Measurements from ENCODE around the gene BMF. TPM values are rescaled to one million over a fixed set of nuclear protein-coding genes. Genes with fewer than 3 reads are reported as not detected.

The BMF gene
- total RNA-seq, 2 experiments from 2014 or later = 4.8 to 11.1 TPM

- intact Hi-C loops (cut with micrococcal nuclease; ENCODE audit: unreplicated experiment) = no loop called here
- peaks cover 87% of the 10 kb centered on the region for H3K4me1 ChIP-seq (ENCODE audit: insufficient read depth, low read length, poor library complexity, severe bottlenecking)
- no TSS peak for BruUV-seq (replicated peaks)
- H3K4me2 ChIP-seq (ENCODE audit: low read length) = peak overlapping the region; percentile 88; the same call in 1 of the 2 replicates
- POLR2A ChIA-PET = interaction anchor here (0.9 to 12.3 kb wide), 7 partner anchors 9 to 68 kb away, joined by 4 to 146 read pairs (median 4); partner anchors contain the start of gene BMF
- H3K9me3 ChIP-seq (ENCODE audit: low read length) = no peaks in the 10 kb centered on the region
- H3K79me2 ChIP-seq (ENCODE audit: insufficient read depth, low read depth, low read length) = no peaks in the 10 kb centered on the region
- TF ChIP-seq, protein P1, sequence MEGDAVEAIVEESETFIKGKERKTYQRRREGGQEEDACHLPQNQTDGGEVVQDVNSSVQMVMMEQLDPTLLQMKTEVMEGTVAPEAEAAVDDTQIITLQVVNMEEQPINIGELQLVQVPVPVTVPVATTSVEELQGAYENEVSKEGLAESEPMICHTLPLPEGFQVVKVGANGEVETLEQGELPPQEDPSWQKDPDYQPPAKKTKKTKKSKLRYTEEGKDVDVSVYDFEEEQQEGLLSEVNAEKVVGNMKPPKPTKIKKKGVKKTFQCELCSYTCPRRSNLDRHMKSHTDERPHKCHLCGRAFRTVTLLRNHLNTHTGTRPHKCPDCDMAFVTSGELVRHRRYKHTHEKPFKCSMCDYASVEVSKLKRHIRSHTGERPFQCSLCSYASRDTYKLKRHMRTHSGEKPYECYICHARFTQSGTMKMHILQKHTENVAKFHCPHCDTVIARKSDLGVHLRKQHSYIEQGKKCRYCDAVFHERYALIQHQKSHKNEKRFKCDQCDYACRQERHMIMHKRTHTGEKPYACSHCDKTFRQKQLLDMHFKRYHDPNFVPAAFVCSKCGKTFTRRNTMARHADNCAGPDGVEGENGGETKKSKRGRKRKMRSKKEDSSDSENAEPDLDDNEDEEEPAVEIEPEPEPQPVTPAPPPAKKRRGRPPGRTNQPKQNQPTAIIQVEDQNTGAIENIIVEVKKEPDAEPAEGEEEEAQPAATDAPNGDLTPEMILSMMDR (conservative IDR thresholded peaks at IDR 0.05; ENCODE audit: low read length) = no peak
- TF ChIP-seq EZH2phosphoT487 (IDR thresholded peaks at IDR 0.05; ENCODE audit: borderline replicate concordance, low read depth, low read length) = no peak
- CTCF ChIA-PET (ENCODE audit: unreplicated experiment) = interaction anchor here (0.7 to 3.8 kb wide), 6 partner anchors 11 to 70 kb away, joined by 3 to 81 read pairs (median 3); no protein-coding TSS in a partner anchor
- H4K20me1 ChIP-seq (ENCODE audit: insufficient read depth, low read length) = no peaks in the 10 kb centered on the region
- no peak overlapping the region for H3K27ac ChIP-seq (ENCODE audit: low read depth, low read length, poor library complexity, severe bottlenecking)
- H3K4me3 ChIP-seq (ENCODE audit: low read depth, low read length, poor library complexity, severe bottlenecking) = no peak overlapping the region
- no peak overlapping the region for H2AFZ ChIP-seq (ENCODE audit: low read length)
- no peaks in the 10 kb centered on the region for H3K9me2 ChIP-seq (ENCODE audit: insufficient read depth, low read length)
- no peaks in the 10 kb centered on the region for H3K36me3 ChIP-seq (ENCODE audit: insufficient read depth, low read length)
- no peak for DNase-seq (ENCODE audit: low spot score)
Observed at GRCh38 chr15:40103864-40104271, 4.8 kb downstream of the BMF start.

DNA sequence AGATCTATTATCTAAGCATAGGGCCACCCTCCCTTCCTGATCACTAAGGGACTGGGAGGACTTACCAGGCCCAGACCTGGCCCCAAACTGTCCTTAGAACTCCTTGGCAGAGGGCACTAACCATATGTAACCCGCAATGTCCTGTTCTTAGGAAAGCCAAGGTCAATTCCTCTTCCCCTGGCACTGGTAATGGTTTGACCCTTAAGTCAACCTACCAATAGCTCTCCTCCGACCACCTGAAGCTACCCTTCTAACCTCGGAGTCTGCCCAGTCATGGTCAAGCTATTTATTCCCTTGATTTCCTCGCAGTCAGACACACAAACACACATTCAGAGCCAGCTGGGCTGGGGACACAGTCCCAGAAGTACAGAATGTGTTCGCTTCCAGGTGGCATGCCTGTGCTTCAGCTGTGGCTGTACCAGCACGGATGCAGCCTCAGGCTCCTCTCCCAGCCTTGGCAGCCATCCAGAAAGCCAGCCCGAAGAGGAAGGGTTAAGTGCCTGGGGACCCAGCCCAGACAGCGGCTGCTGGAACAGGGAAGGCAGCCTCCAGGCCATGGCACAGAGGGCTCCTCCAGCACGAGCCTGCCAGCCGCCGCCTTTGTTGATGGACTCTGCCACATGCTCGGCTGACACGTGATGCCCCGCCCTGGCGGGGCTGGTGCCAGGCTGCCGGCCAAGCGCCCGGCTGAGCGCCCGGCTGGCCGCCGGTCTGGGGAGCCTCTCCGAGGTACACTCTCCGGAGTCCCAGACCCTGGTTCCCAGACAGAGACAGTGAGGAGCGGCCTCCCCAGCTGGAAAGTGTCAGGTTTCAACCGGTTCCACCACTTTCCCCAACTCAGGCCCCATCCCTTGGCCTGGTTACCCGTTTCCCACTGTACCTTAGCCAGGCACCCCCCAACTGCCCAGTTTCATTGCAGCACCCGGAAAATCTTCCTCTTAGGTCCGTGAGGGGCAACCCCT is 5.5 kb downstream of the BMF start:
- Histone ChIP-seq H3K36me3 (ENCODE audit: insufficient read depth, low read length) (no peaks in the 10 kb centered on the region), H3K9me3 (ENCODE audit: low read length) (no peaks in the 10 kb centered on the region), H3K9me2 (ENCODE audit: insufficient read depth, low read length) (no peaks in the 10 kb centered on the region), H4K20me1 (ENCODE audit: insufficient read depth, low read length) (no peaks in the 10 kb centered on the region), H3K79me2 (ENCODE audit: insufficient read depth, low read depth, low read length) (no peaks in the 10 kb centered on the region), H3K4me2 (ENCODE audit: low read length) (peak overlapping the region; percentile 88; the same call in 1 of the 2 replicates), H3K4me3 (ENCODE audit: low read depth, low read length, poor library complexity, severe bottlenecking) (no peak overlapping the region), H2AFZ (ENCODE audit: low read length) (no peak overlapping the region), H3K27ac (ENCODE audit: low read depth, low read length, poor library complexity, severe bottlenecking) (no peak overlapping the region), H3K4me1 (ENCODE audit: insufficient read depth, low read length, poor library complexity, severe bottlenecking) (peaks cover 91% of the 10 kb centered on the region)
- no TSS peak for BruUV-seq (replicated peaks)
- ChIA-PET CTCF (ENCODE audit: unreplicated experiment) (no interaction called here), POLR2A (interaction anchor here (0.8 to 12.3 kb wide), 4 partner anchors 10 to 67 kb away, joined by 3 to 146 read pairs (median 4); partner anchors contain the start of gene BMF)
- intact Hi-C loops (cut with micrococcal nuclease; ENCODE audit: unreplicated experiment) = no loop called here
- TF ChIP-seq, protein P1 (conservative IDR thresholded peaks at IDR 0.05; ENCODE audit: low read length) = no peak
- TF ChIP-seq EZH2phosphoT487 (IDR thresholded peaks at IDR 0.05; ENCODE audit: borderline replicate concordance, low read depth, low read length) = no peak
- DNase-seq (ENCODE audit: low spot score) = no peak
